Measurements from ENCODE around the gene NEDD9.

- TF ChIP-seq, protein P1, sequence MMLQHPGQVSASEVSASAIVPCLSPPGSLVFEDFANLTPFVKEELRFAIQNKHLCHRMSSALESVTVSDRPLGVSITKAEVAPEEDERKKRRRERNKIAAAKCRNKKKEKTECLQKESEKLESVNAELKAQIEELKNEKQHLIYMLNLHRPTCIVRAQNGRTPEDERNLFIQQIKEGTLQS (IDR thresholded peaks at IDR 0.05), result no peak
- TF ChIP-seq, protein P2, sequence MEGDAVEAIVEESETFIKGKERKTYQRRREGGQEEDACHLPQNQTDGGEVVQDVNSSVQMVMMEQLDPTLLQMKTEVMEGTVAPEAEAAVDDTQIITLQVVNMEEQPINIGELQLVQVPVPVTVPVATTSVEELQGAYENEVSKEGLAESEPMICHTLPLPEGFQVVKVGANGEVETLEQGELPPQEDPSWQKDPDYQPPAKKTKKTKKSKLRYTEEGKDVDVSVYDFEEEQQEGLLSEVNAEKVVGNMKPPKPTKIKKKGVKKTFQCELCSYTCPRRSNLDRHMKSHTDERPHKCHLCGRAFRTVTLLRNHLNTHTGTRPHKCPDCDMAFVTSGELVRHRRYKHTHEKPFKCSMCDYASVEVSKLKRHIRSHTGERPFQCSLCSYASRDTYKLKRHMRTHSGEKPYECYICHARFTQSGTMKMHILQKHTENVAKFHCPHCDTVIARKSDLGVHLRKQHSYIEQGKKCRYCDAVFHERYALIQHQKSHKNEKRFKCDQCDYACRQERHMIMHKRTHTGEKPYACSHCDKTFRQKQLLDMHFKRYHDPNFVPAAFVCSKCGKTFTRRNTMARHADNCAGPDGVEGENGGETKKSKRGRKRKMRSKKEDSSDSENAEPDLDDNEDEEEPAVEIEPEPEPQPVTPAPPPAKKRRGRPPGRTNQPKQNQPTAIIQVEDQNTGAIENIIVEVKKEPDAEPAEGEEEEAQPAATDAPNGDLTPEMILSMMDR (IDR thresholded peaks at IDR 0.05 in 2 of 3, conservative IDR thresholded peaks at IDR 0.05 in 1 of 3; ENCODE audit: borderline replicate concordance in 1 of 3, insufficient read depth in 1 of 3, low read depth in 2 of 3, low read length in 2 of 3), result no peak
- TF ChIP-seq MAX (IDR thresholded peaks at IDR 0.05) (no peak), CBX3 (IDR thresholded peaks at IDR 0.05; ENCODE audit: low read depth) (no peak), POLR2AphosphoS5 (IDR thresholded peaks at IDR 0.05; ENCODE audit: low read depth, low read length) (no peak), POLR2A (IDR thresholded peaks at IDR 0.05; ENCODE audit: borderline replicate concordance, extremely low read depth, insufficient read depth, insufficient read length) (no peak), FOSL1 (IDR thresholded peaks at IDR 0.05; ENCODE audit: low read depth) (no peak), TCF7L2 (IDR thresholded peaks at IDR 0.05; ENCODE audit: borderline replicate concordance, extremely low read depth, insufficient read depth, insufficient read length) (no peak), JUND (IDR thresholded peaks at IDR 0.05) (no peak), EGR1 (IDR thresholded peaks at IDR 0.05; ENCODE audit: low read depth) (no peak), SP1 (IDR thresholded peaks at IDR 0.05; ENCODE audit: low read depth) (no peak), EZH2 (IDR thresholded peaks at IDR 0.05) (no peak), CEBPB (IDR thresholded peaks at IDR 0.05; ENCODE audit: low read depth) (no peak)
- TF ChIP-seq, protein P3, sequence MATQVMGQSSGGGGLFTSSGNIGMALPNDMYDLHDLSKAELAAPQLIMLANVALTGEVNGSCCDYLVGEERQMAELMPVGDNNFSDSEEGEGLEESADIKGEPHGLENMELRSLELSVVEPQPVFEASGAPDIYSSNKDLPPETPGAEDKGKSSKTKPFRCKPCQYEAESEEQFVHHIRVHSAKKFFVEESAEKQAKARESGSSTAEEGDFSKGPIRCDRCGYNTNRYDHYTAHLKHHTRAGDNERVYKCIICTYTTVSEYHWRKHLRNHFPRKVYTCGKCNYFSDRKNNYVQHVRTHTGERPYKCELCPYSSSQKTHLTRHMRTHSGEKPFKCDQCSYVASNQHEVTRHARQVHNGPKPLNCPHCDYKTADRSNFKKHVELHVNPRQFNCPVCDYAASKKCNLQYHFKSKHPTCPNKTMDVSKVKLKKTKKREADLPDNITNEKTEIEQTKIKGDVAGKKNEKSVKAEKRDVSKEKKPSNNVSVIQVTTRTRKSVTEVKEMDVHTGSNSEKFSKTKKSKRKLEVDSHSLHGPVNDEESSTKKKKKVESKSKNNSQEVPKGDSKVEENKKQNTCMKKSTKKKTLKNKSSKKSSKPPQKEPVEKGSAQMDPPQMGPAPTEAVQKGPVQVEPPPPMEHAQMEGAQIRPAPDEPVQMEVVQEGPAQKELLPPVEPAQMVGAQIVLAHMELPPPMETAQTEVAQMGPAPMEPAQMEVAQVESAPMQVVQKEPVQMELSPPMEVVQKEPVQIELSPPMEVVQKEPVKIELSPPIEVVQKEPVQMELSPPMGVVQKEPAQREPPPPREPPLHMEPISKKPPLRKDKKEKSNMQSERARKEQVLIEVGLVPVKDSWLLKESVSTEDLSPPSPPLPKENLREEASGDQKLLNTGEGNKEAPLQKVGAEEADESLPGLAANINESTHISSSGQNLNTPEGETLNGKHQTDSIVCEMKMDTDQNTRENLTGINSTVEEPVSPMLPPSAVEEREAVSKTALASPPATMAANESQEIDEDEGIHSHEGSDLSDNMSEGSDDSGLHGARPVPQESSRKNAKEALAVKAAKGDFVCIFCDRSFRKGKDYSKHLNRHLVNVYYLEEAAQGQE (IDR thresholded peaks at IDR 0.05; ENCODE audit: low read depth), result no peak
Observed at GRCh38 chr6:11244387-11245126, 12.1 kb upstream of the NEDD9 start.

All from HCT116 (cell line).